Endothelial cell (in vitro differentiated cells): ENCODE measurements around the gene ZNF519. TPM values are rescaled to one million over a fixed set of nuclear protein-coding genes. Genes with fewer than 3 reads are reported as not detected.

ENCODE experiments used
- DNase-seq: peaks from one replicate; pipeline ENCODE4 v3.0.0; 2021; ENCODE audit warnings: low spot score
- H3K27ac Mint-ChIP-seq: one replicate; pipeline ENCODE4 v1.8.0; 2021; ENCODE audit warnings: mixed read lengths, inconsistent platforms; ENCODE audit not compliant: unreplicated experiment
- H3K27me3 Mint-ChIP-seq: one replicate; pipeline ENCODE4 v1.8.0; 2021; ENCODE audit warnings: mild to moderate bottlenecking, moderate library complexity, mixed read lengths, inconsistent platforms; ENCODE audit not compliant: unreplicated experiment
- H3K36me3 Mint-ChIP-seq: one replicate; pipeline ENCODE4 v1.8.0; 2021; ENCODE audit warnings: mild to moderate bottlenecking, low read depth, mixed read lengths, inconsistent platforms; ENCODE audit not compliant: unreplicated experiment
- H3K4me1 Mint-ChIP-seq: one replicate; pipeline ENCODE4 v1.8.0; 2021; ENCODE audit warnings: mild to moderate bottlenecking, mixed read lengths, inconsistent platforms; ENCODE audit not compliant: unreplicated experiment
- H3K4me3 Mint-ChIP-seq: one replicate; pipeline ENCODE4 v1.8.0; 2021; ENCODE audit warnings: mild to moderate bottlenecking, mixed read lengths, inconsistent platforms; ENCODE audit not compliant: unreplicated experiment
- H3K9me3 Mint-ChIP-seq: one replicate; pipeline ENCODE4 v1.8.0; 2021; ENCODE audit warnings: mixed read lengths, inconsistent platforms; ENCODE audit not compliant: unreplicated experiment
- total RNA-seq: library from RNA; stranded (reverse); fragmentation: NEBNext Ultra II Directional; extraction: Animal tissue kit (Norgen Biotek cat#: 25700); gene quantifications from one replicate; pipeline ENCODE4 v1.2.1, GENCODE V29; 2021; ENCODE audit not compliant: unreplicated experiment
- TF ChIP-seq, protein P1 (sequence below): fragments of 200-600 bp; sonication (generic); IDR thresholded peaks from one replicate; pipeline ENCODE4 v1.5.0; 2021; ENCODE audit warnings: antibody characterized with exemption; ENCODE audit not compliant: unreplicated experiment

The ZNF519 gene
- total RNA-seq, 1 donor from 2014 or later, result 14.5 TPM

- no peaks in the 10 kb centered on the region for H3K36me3 Mint-ChIP-seq
- no peaks in the 10 kb centered on the region for H3K9me3 Mint-ChIP-seq
- TF ChIP-seq, protein P1, sequence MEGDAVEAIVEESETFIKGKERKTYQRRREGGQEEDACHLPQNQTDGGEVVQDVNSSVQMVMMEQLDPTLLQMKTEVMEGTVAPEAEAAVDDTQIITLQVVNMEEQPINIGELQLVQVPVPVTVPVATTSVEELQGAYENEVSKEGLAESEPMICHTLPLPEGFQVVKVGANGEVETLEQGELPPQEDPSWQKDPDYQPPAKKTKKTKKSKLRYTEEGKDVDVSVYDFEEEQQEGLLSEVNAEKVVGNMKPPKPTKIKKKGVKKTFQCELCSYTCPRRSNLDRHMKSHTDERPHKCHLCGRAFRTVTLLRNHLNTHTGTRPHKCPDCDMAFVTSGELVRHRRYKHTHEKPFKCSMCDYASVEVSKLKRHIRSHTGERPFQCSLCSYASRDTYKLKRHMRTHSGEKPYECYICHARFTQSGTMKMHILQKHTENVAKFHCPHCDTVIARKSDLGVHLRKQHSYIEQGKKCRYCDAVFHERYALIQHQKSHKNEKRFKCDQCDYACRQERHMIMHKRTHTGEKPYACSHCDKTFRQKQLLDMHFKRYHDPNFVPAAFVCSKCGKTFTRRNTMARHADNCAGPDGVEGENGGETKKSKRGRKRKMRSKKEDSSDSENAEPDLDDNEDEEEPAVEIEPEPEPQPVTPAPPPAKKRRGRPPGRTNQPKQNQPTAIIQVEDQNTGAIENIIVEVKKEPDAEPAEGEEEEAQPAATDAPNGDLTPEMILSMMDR, result no peak
- H3K4me3 Mint-ChIP-seq, result no peak overlapping the region
- H3K27ac Mint-ChIP-seq, result no peak overlapping the region
- no peak for DNase-seq
- no peaks in the 10 kb centered on the region for H3K27me3 Mint-ChIP-seq
- peaks cover 4% of the 10 kb centered on the region for H3K4me1 Mint-ChIP-seq
Measured at GRCh38 chr18:14093307-14093915, 38.8 kb downstream of the ZNF519 start.

- no peak for DNase-seq
- no peaks in the 10 kb centered on the region for H3K36me3 Mint-ChIP-seq
- H3K27me3 Mint-ChIP-seq, result no peaks in the 10 kb centered on the region
- no peak overlapping the region for H3K4me3 Mint-ChIP-seq
- peaks cover 4% of the 10 kb centered on the region for H3K4me1 Mint-ChIP-seq
- no peaks in the 10 kb centered on the region for H3K9me3 Mint-ChIP-seq
- H3K27ac Mint-ChIP-seq, result no peak overlapping the region
- TF ChIP-seq, protein P1, result no peak
Measured at GRCh38 chr18:14092625-14093306, 39.5 kb downstream of the ZNF519 start.

DNA sequence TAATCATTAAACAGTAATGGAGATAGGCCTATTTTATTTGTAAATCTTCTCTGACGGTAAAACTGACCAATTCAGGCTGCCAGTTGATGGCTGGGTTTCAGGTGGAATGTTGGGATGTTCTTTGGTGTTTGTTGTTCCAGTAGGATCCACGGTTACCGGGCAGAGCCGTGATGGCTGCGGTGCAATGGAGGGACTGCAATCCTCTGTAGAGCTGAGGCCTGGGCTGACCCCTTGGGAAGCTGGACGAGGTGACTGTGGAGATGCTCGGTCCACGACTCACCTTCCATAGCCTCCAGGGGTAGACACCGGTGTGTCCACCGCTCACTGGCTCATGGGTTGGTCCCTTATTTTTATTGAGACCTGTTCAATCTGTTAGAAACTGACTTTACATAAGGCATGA is 42.5 kb downstream of the ZNF519 start:
- H3K27me3 Mint-ChIP-seq, result no peaks in the 10 kb centered on the region
- H3K4me1 Mint-ChIP-seq, result peaks cover 4% of the 10 kb centered on the region
- no peaks in the 10 kb centered on the region for H3K36me3 Mint-ChIP-seq
- H3K4me3 Mint-ChIP-seq, result no peak overlapping the region
- H3K27ac Mint-ChIP-seq, result no peak overlapping the region
- TF ChIP-seq, protein P1, result no peak
- no peak for DNase-seq
- no peaks in the 10 kb centered on the region for H3K9me3 Mint-ChIP-seq

GRCh38 chr18:14089191-14089590 is 43.0 kb downstream of the ZNF519 start:
- TF ChIP-seq, protein P1, result no peak
- no peak for DNase-seq
- Mint-ChIP-seq H3K9me3 (no peaks in the 10 kb centered on the region), H3K36me3 (peaks cover 1% of the 10 kb centered on the region), H3K27me3 (no peaks in the 10 kb centered on the region), H3K4me3 (no peak overlapping the region), H3K27ac (no peak overlapping the region), H3K4me1 (peaks cover 4% of the 10 kb centered on the region)
